Neural progenitor cell (in vitro differentiated cells): ENCODE data around the gene PMAIP1. TPM values are rescaled to one million over a fixed set of nuclear protein-coding genes. Genes with fewer than 3 reads are reported as not detected.

Experiments used
- DNase-seq: peaks from one replicate; pipeline ENCODE4 v3.0.0-alpha.2; 2016; ENCODE audit warnings: low spot score
- H2AFZ ChIP-seq: fragments of 200-600 bp; sonication (generic); replicated peaks from 2 replicates; pipeline ENCODE4 v1.6.1; 2016; ENCODE audit warnings: antibody characterized with exemption
- H3F3A ChIP-seq: fragments of 200-600 bp; sonication (generic); 2 replicates; pipeline ENCODE4 v1.6.1; 2016; ENCODE audit warnings: antibody characterized with exemption, low read depth
- H3K27ac ChIP-seq: fragments of 200-600 bp; sonication (generic); 2 replicates; pipeline ENCODE4 v1.5.1; 2016; ENCODE audit warnings: mild to moderate bottlenecking
- H3K27me3 ChIP-seq: fragments of 200-600 bp; sonication (generic); 2 replicates; pipeline ENCODE4 v1.6.1; 2016; ENCODE audit warnings: mild to moderate bottlenecking, moderate library complexity
- H3K36me3 ChIP-seq: fragments of 200-600 bp; sonication (generic); 2 replicates; pipeline ENCODE4 v1.5.1; 2016
- H3K4me1 ChIP-seq: fragments of 200-600 bp; sonication (generic); 2 replicates; pipeline ENCODE4 v1.6.1; 2016; ENCODE audit warnings: mixed run types
- H3K4me2 ChIP-seq: fragments of 200-600 bp; sonication (generic); 2 replicates; pipeline ENCODE4 v1.6.1; 2016
- H3K4me3 ChIP-seq: fragments of 200-600 bp; sonication (generic); 2 replicates; pipeline ENCODE4 v1.5.1; 2016
- H3K79me2 ChIP-seq: fragments of 200-600 bp; sonication (generic); 2 replicates; pipeline ENCODE4 v1.6.1; 2016; ENCODE audit warnings: low read depth
- H3K9ac ChIP-seq: fragments of 200-600 bp; sonication (generic); 2 replicates; pipeline ENCODE4 v1.6.1; 2016
- H3K9me3 ChIP-seq: fragments of 200-600 bp; sonication (generic); 2 replicates; pipeline ENCODE4 v1.5.1; 2016; ENCODE audit warnings: low read depth
- H4K20me1 ChIP-seq: fragments of 200-600 bp; sonication (generic); 2 replicates; pipeline ENCODE4 v1.6.1; 2016; ENCODE audit warnings: low read depth
- H3K27ac Mint-ChIP-seq: 3 replicates; pipeline ENCODE4 v1.8.0; 2021; ENCODE audit warnings: mixed read lengths
- H3K27me3 Mint-ChIP-seq: 2 replicates; pipeline ENCODE4 v1.8.0; 2022; ENCODE audit warnings: low read depth, mild to moderate bottlenecking, inconsistent platforms, moderate library complexity, mixed read lengths; ENCODE audit not compliant: insufficient read depth
- H3K36me3 Mint-ChIP-seq: 3 replicates; pipeline ENCODE4 v1.8.0; 2021; ENCODE audit warnings: mixed read lengths
- H3K4me1 Mint-ChIP-seq: 3 replicates; pipeline ENCODE4 v1.8.0; 2021; ENCODE audit warnings: mixed read lengths
- H3K4me3 Mint-ChIP-seq: 3 replicates; pipeline ENCODE4 v1.8.0; 2021; ENCODE audit warnings: mild to moderate bottlenecking, moderate library complexity, mixed read lengths
- H3K9me3 Mint-ChIP-seq: 3 replicates; pipeline ENCODE4 v1.8.0; 2020; ENCODE audit warnings: mixed read lengths
- CTCF ChIP-seq: fragments of 200-600 bp; sonication (generic); IDR thresholded peaks from 2 replicates; pipeline ENCODE4 v1.5.1; 2017; ENCODE audit warnings: antibody characterized with exemption, mild to moderate bottlenecking
- EZH2 ChIP-seq: fragments of 200-600 bp; sonication (generic); IDR thresholded peaks from 2 replicates; pipeline ENCODE4 v1.6.1; 2017; ENCODE audit warnings: antibody characterized with exemption, mild to moderate bottlenecking, moderate library complexity
- EZH2phosphoT487 ChIP-seq: fragments of 200-600 bp; sonication (generic); IDR thresholded peaks from 2 replicates; pipeline ENCODE4 v1.6.1; 2017; ENCODE audit warnings: antibody characterized with exemption
- total RNA-seq: library from RNA; depleted of rRNA; stranded (reverse); fragments of >200 nt; gene quantifications from 2 replicates; pipeline ENCODE4 v1.2.3, GENCODE V29; 2015; ENCODE audit warnings: low replicate concordance

PMAIP1 gene
- total RNA-seq, 1 donor from 2014 or later: 3.5 TPM

- Histone ChIP-seq H3F3A (no peaks in the 10 kb centered on the region), H3K4me1 (peaks cover 9% of the 10 kb centered on the region), H3K9me3 (no peaks in the 10 kb centered on the region), H3K4me2 (no peak overlapping the region), H2AFZ (no peak overlapping the region), H4K20me1 (no peaks in the 10 kb centered on the region), H3K79me2 (no peaks in the 10 kb centered on the region), H3K27ac (no peak overlapping the region), H3K27me3 (no peaks in the 10 kb centered on the region), H3K4me3 (no peak overlapping the region), H3K9ac (no peak overlapping the region), H3K36me3 (no peaks in the 10 kb centered on the region)
- no peaks in the 10 kb centered on the region for H3K9me3 Mint-ChIP-seq
- no peak for TF ChIP-seq CTCF
- no peak for TF ChIP-seq EZH2phosphoT487
- no peak for TF ChIP-seq EZH2
- no peak overlapping the region for H3K4me3 Mint-ChIP-seq
- no peaks in the 10 kb centered on the region for H3K36me3 Mint-ChIP-seq
- DNase-seq: no peak
- no peaks in the 10 kb centered on the region for H3K4me1 Mint-ChIP-seq
- H3K27ac Mint-ChIP-seq: no peak overlapping the region
- H3K27me3 Mint-ChIP-seq: peaks cover 3% of the 10 kb centered on the region
These were observed 25.6 kb upstream of the PMAIP1 start for GRCh38 chr18:59874166-59874565.

DNA sequence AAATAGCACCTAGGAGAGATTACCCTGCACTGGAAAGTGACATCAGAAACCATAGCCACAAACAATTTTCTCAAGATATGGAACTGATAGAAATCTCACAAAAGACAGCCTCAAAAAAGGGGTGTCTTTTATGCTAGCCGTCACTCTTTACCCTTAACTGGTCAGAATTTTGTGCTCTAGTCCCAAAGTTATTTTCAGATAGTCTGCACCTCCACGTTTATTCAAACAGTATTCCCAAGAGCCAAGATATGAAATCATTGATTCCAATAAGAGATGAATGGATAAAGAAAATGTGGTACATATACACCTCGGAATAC, 23.5 kb upstream of the PMAIP1 start:
- DNase-seq: no peak
- Histone ChIP-seq H3K9me3 (no peaks in the 10 kb centered on the region), H2AFZ (no peak overlapping the region), H3K4me1 (peaks cover 9% of the 10 kb centered on the region), H3K4me2 (no peak overlapping the region), H3K27ac (no peak overlapping the region), H3F3A (no peaks in the 10 kb centered on the region), H4K20me1 (no peaks in the 10 kb centered on the region), H3K36me3 (no peaks in the 10 kb centered on the region), H3K79me2 (no peaks in the 10 kb centered on the region), H3K4me3 (no peak overlapping the region), H3K9ac (no peak overlapping the region), H3K27me3 (no peaks in the 10 kb centered on the region)
- Mint-ChIP-seq H3K9me3 (no peaks in the 10 kb centered on the region), H3K27me3 (peaks cover 3% of the 10 kb centered on the region), H3K27ac (no peak overlapping the region), H3K36me3 (no peaks in the 10 kb centered on the region), H3K4me3 (no peak overlapping the region), H3K4me1 (no peaks in the 10 kb centered on the region)
- TF ChIP-seq CTCF (no peak), EZH2 (no peak), EZH2phosphoT487 (no peak)

GRCh38 chr18:59877361-59877760, 22.4 kb upstream of the PMAIP1 start:
- no peaks in the 10 kb centered on the region for H3F3A ChIP-seq
- no peaks in the 10 kb centered on the region for H3K27me3 ChIP-seq
- no peak overlapping the region for H2AFZ ChIP-seq
- no peak overlapping the region for H3K27ac ChIP-seq
- Mint-ChIP-seq H3K27ac (no peak overlapping the region), H3K4me1 (peaks cover 9% of the 10 kb centered on the region), H3K4me3 (no peak overlapping the region), H3K36me3 (no peaks in the 10 kb centered on the region), H3K9me3 (no peaks in the 10 kb centered on the region), H3K27me3 (peaks cover 3% of the 10 kb centered on the region)
- H3K4me2 ChIP-seq: no peak overlapping the region
- no peak overlapping the region for H3K4me3 ChIP-seq
- no peaks in the 10 kb centered on the region for H4K20me1 ChIP-seq
- no peak overlapping the region for H3K9ac ChIP-seq
- TF ChIP-seq EZH2 (no peak), CTCF (no peak), EZH2phosphoT487 (no peak)
- H3K9me3 ChIP-seq: no peaks in the 10 kb centered on the region
- DNase-seq: no peak
- H3K36me3 ChIP-seq: no peaks in the 10 kb centered on the region
- H3K79me2 ChIP-seq: no peaks in the 10 kb centered on the region
- H3K4me1 ChIP-seq: peaks cover 11% of the 10 kb centered on the region

DNA sequence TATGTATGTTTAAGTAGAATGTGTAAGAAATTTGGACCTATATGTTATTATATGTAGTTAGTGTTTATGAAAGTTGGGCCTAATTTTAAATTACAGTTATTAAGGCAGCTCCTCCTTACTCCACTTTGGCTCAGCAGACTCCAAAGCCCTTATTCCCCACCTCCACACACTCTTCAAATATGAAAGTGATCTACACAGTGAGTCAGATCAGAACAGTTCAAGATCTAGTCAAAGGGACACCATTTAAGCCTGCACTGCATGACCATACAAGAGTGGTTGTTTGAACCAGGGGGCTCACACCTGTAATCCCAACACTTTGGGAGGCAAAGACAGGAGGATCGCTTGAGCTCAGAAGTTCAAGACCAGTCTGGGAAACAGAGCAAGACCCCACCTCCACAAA, 21.2 kb upstream of the PMAIP1 start:
- H3K27ac ChIP-seq: no peak overlapping the region

More for the DNA sequence above, 21.2 kb upstream of the PMAIP1 start:
- no peak overlapping the region for H3K4me2 ChIP-seq
- Mint-ChIP-seq H3K27me3 (peaks cover 3% of the 10 kb centered on the region), H3K36me3 (no peaks in the 10 kb centered on the region), H3K27ac (no peak overlapping the region), H3K9me3 (no peaks in the 10 kb centered on the region), H3K4me3 (no peak overlapping the region), H3K4me1 (peaks cover 12% of the 10 kb centered on the region)
- no peak for TF ChIP-seq CTCF
- TF ChIP-seq EZH2: no peak
- no peak for TF ChIP-seq EZH2phosphoT487
- no peak overlapping the region for H2AFZ ChIP-seq
- no peak for DNase-seq
- H3F3A ChIP-seq: no peaks in the 10 kb centered on the region
- H4K20me1 ChIP-seq: no peaks in the 10 kb centered on the region
- H3K9me3 ChIP-seq: no peaks in the 10 kb centered on the region
- H3K27me3 ChIP-seq: peaks cover under 1% of the 10 kb centered on the region
- H3K4me1 ChIP-seq: peaks cover 8% of the 10 kb centered on the region
- H3K36me3 ChIP-seq: no peaks in the 10 kb centered on the region
- H3K79me2 ChIP-seq: no peaks in the 10 kb centered on the region
- no peak overlapping the region for H3K4me3 ChIP-seq
- H3K9ac ChIP-seq: no peak overlapping the region
